ENCODE results near the gene AKR7A3.

GRCh38 chr1:19331262-19331878, 42.8 kb upstream of the AKR7A3 start:
- TF ChIP-seq CTCF (IDR thresholded peaks at IDR 0.05), result no peak
- TF ChIP-seq ZFX (IDR thresholded peaks at IDR 0.05; ENCODE audit: borderline replicate concordance), result no peak

Measured in 22Rv1 (cell line).